Measurements from ENCODE around the gene IFIT5. TPM values are rescaled to one million over a fixed set of nuclear protein-coding genes. Genes with fewer than 3 reads are reported as not detected.
"Not testable (repeated sequence)": the region's sequence is repeated elsewhere in the genome, so short reads cannot be mapped to it uniquely, and the experiment has no call there.

The IFIT5 gene
- total RNA-seq, 6 experiments from 2014 or later, result 19.2 to 26.1 (median 22.4) TPM

- H3K4me3 Mint-ChIP-seq, result no peak overlapping the region; the same call in 1 of the 2 replicates
- DNase-seq, result no peak
- no peak for TF ChIP-seq CTCF (IDR thresholded peaks at IDR 0.05)
- peaks cover 30% of the 10 kb centered on the region for H3K4me1 Mint-ChIP-seq (ENCODE audit: low read depth)
- H3K9me3 Mint-ChIP-seq, result no peaks in the 10 kb centered on the region
- H3K27ac Mint-ChIP-seq, result no peak overlapping the region
- no peaks in the 10 kb centered on the region for H3K27me3 Mint-ChIP-seq (ENCODE audit: insufficient read depth)
- peaks cover 11% of the 10 kb centered on the region for H3K36me3 Mint-ChIP-seq (ENCODE audit: low read depth)
Measured at GRCh38 chr10:89398003-89398749, 16.2 kb upstream of the IFIT5 start.

- no peak overlapping the region for H3K4me3 Mint-ChIP-seq
- peaks cover 24% of the 10 kb centered on the region for H3K36me3 Mint-ChIP-seq (ENCODE audit: low read depth)
- no peaks in the 10 kb centered on the region for H3K27me3 Mint-ChIP-seq (ENCODE audit: insufficient read depth)
- peaks cover 20% of the 10 kb centered on the region for H3K4me1 Mint-ChIP-seq (ENCODE audit: low read depth)
- H3K27ac Mint-ChIP-seq, result no peak overlapping the region
- TF ChIP-seq CTCF (IDR thresholded peaks at IDR 0.05), result no peak
- DNase-seq, result no peak
- H3K9me3 Mint-ChIP-seq, result no peaks in the 10 kb centered on the region
Measured at GRCh38 chr10:89399956-89400355, 14.4 kb upstream of the IFIT5 start.

- H3K4me1 Mint-ChIP-seq (ENCODE audit: low read depth), result peaks cover 8% of the 10 kb centered on the region
- no peak overlapping the region for H3K4me3 Mint-ChIP-seq
- peaks cover 47% of the 10 kb centered on the region for H3K36me3 Mint-ChIP-seq (ENCODE audit: low read depth)
- DNase-seq, result no peak
- TF ChIP-seq CTCF (IDR thresholded peaks at IDR 0.05), result no peak
- no peaks in the 10 kb centered on the region for H3K27me3 Mint-ChIP-seq (ENCODE audit: insufficient read depth)
- H3K9me3 Mint-ChIP-seq, result peaks cover 3% of the 10 kb centered on the region; the same call in 1 of the 2 replicates
- no peak overlapping the region for H3K27ac Mint-ChIP-seq
Measured at GRCh38 chr10:89403043-89403442, 11.3 kb upstream of the IFIT5 start.

- H3K4me3 Mint-ChIP-seq, result no peak overlapping the region
- TF ChIP-seq CTCF (IDR thresholded peaks at IDR 0.05), result no peak
- H3K27ac Mint-ChIP-seq, result no peak overlapping the region
- no peaks in the 10 kb centered on the region for H3K4me1 Mint-ChIP-seq (ENCODE audit: low read depth)
- DNase-seq, result no peak
- H3K9me3 Mint-ChIP-seq, result peaks cover 3% of the 10 kb centered on the region; the same call in 1 of the 2 replicates
- H3K36me3 Mint-ChIP-seq (ENCODE audit: low read depth), result peaks cover 57% of the 10 kb centered on the region
- no peaks in the 10 kb centered on the region for H3K27me3 Mint-ChIP-seq (ENCODE audit: insufficient read depth)
Measured at GRCh38 chr10:89404104-89405047, 10.0 kb upstream of the IFIT5 start.

GRCh38 chr10:89406178-89406577 lies 8.2 kb upstream of the IFIT5 start:
- H3K27me3 Mint-ChIP-seq (ENCODE audit: insufficient read depth); DNase-seq; H3K4me3 Mint-ChIP-seq; H3K4me1 Mint-ChIP-seq (ENCODE audit: low read depth); H3K27ac Mint-ChIP-seq; H3K9me3 Mint-ChIP-seq: not testable (repeated sequence)
- H3K36me3 Mint-ChIP-seq (ENCODE audit: low read depth), result peaks cover 57% of the 10 kb centered on the region

GRCh38 chr10:89407792-89408191 lies 6.6 kb upstream of the IFIT5 start:
- H3K4me3 Mint-ChIP-seq; H3K27me3 Mint-ChIP-seq (ENCODE audit: insufficient read depth); DNase-seq; H3K4me1 Mint-ChIP-seq (ENCODE audit: low read depth); H3K27ac Mint-ChIP-seq: not testable (repeated sequence)
- Mint-ChIP-seq H3K9me3 (peaks cover 14% of the 10 kb centered on the region), H3K36me3 (ENCODE audit: low read depth) (peaks cover 62% of the 10 kb centered on the region)

- H3K9me3 Mint-ChIP-seq, result peaks cover 14% of the 10 kb centered on the region
- H3K4me1 Mint-ChIP-seq (ENCODE audit: low read depth); H3K27ac Mint-ChIP-seq; H3K27me3 Mint-ChIP-seq (ENCODE audit: insufficient read depth); H3K4me3 Mint-ChIP-seq; DNase-seq: not testable (repeated sequence)
- peaks cover 53% of the 10 kb centered on the region for H3K36me3 Mint-ChIP-seq (ENCODE audit: low read depth)
Measured at GRCh38 chr10:89409282-89409681, 5.1 kb upstream of the IFIT5 start.

GRCh38 chr10:89410551-89410950 lies 3.8 kb upstream of the IFIT5 start:
- not testable (repeated sequence) for H3K27me3 Mint-ChIP-seq (ENCODE audit: insufficient read depth); H3K27ac Mint-ChIP-seq; DNase-seq; H3K4me3 Mint-ChIP-seq
- peaks cover 14% of the 10 kb centered on the region for H3K9me3 Mint-ChIP-seq
- peaks cover 11% of the 10 kb centered on the region for H3K4me1 Mint-ChIP-seq (ENCODE audit: low read depth)
- peaks cover 45% of the 10 kb centered on the region for H3K36me3 Mint-ChIP-seq (ENCODE audit: low read depth)

- not testable (repeated sequence) for H3K4me3 Mint-ChIP-seq; H3K27ac Mint-ChIP-seq; DNase-seq; H3K27me3 Mint-ChIP-seq (ENCODE audit: insufficient read depth)
- peaks cover 17% of the 10 kb centered on the region for H3K4me1 Mint-ChIP-seq (ENCODE audit: low read depth)
- peaks cover 43% of the 10 kb centered on the region for H3K36me3 Mint-ChIP-seq (ENCODE audit: low read depth)
- peaks cover 14% of the 10 kb centered on the region for H3K9me3 Mint-ChIP-seq
Measured at GRCh38 chr10:89411135-89411534, 3.2 kb upstream of the IFIT5 start.

Measured in HFFc6 (cell line).